KBM-7 (cell line): ENCODE measurements around the gene HPSE2.

ENCODE experiments used
- DNase-seq: peaks from one replicate; pipeline ENCODE4 v3.0.0-alpha.2; 2015
- in situ Hi-C: fragments of 300-500 bp; cut with MboI; formaldehyde crosslinking; loops from 2 replicates; pipeline ENCODE4 v1.14.3; 2020; ENCODE audit warnings: low sequenced_read_pairs, low pct_unique_long_range_greater_than_20kb, mixed read lengths

The HPSE2 gene

GRCh38 chr10:98467506-98468318 is 767.9 kb downstream of the HPSE2 start:
- in situ Hi-C loops, result loop anchor here (25.0 kb wide), 1 partner anchor 570 kb away; no protein-coding TSS in a partner anchor
- DNase-seq, result peak; percentile 81

GRCh38 chr10:98466861-98467505 is 768.7 kb downstream of the HPSE2 start:
- in situ Hi-C loops, result loop anchor here (25.0 kb wide), 1 partner anchor 570 kb away; no protein-coding TSS in a partner anchor
- DNase-seq, result no peak

DNA sequence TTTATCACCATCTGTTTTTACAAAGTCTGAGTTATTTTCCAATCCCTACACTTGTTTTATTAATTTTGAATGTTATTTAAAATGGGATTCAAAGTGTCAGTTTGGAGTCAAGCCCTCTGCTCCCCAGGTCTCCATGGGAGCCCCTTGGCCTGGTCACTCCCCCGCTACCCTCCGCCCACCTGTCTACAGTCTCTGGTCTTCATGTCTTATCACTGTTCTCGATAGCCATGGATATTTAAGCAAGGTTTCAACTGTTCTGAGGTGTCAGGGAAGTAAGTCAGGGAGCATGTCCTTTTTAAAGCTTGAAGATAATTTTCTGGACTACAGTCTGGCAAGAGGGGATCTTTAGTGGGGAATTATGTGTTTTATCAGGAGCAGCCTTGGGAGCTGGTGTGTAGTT is 769.8 kb downstream of the HPSE2 start:
- in situ Hi-C loops, result loop anchor here (25.0 kb wide), 1 partner anchor 571 kb away; no protein-coding TSS in a partner anchor
- DNase-seq, result no peak

- in situ Hi-C loops, result loop anchor here (25.0 kb wide), 1 partner anchor 573 kb away; no protein-coding TSS in a partner anchor
- no peak for DNase-seq
Measured at GRCh38 chr10:98463976-98464754, 771.5 kb downstream of the HPSE2 start.

GRCh38 chr10:98463016-98463415 is 772.6 kb downstream of the HPSE2 start:
- no peak for DNase-seq
- in situ Hi-C loops, result loop anchor here (25.0 kb wide), 1 partner anchor 574 kb away; no protein-coding TSS in a partner anchor

GRCh38 chr10:98461500-98461842 is 774.2 kb downstream of the HPSE2 start:
- DNase-seq, result no peak
- in situ Hi-C loops, result loop anchor here (25.0 kb wide), 1 partner anchor 576 kb away; no protein-coding TSS in a partner anchor

DNA sequence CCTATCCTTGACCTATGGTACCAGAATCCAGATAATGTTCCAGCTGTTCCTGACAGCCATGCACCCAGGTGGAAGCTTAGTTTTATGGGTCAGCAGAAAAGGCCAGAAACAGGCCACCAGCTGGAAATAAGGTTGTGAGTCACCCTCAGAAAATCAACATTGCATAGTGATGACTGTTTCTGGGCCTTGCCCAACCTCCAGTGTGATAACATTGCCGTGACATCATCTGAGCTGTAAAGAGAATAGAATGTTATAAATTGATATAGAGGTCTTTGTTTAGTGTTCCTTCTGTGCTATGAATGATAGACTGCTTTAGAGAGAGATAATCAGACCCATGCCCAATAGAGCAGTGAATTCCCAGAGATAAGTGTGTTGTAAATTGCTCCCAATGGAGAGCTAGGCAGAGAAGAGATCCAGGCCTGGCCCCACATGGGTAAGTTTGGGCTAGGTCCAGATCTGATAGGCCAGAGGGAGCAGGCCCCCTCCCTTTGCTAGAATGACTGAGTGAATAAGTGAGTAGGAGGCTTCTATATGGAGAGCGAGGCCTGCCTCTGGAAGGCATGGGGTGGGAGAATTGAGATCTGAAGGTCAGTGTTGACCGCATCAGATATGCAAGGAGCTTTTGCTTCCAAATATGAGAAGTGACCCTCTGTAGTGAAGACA is 774.7 kb downstream of the HPSE2 start:
- DNase-seq, result no peak
- in situ Hi-C loops, result loop anchor here (25.0 kb wide), 1 partner anchor 576 kb away; no protein-coding TSS in a partner anchor

DNA sequence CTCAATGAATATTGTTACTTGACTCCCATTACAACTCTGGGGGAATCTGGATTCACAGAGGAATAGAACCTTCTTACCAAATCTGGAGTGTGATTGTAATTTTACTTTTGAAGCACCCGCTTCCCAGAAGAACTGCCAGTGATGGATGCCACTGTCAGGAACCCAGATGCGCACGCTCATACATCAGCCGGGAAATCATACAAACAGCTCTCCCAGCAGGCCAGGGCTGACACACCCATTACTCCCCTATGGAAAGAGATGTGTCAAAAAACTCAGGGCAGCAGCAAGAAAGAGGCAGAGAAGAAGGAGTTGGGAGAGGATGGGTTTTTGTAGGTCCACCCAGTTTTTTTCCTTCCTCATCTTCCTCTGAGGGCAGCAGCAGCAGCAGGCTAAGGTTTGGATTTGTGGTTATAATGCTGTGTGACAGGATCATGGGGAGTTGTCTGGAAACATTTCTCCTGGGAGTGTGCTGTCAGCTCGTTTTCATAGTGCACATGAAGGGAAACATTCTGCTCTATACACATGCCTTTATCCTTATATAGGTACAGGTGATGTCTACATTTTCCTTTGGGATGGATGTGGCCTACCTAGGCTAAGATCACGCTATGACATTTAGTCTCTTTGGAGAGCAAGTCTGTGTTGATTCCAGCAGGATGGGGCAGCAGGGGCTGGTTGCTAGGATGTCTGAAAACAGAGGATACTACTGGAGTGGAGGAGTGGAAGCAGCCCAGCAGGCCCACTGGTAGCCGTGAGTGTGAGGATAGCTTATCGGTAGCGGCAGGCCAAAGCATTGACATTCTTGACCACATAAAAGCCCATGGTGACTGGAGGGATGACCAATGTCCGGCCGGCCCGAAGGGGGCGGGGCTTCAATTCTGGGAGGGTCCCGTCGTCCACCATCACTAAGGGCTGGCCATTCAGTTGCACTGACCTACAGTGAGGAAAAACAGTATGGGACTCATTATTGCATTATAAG is 776.6 kb downstream of the HPSE2 start:
- no peak for DNase-seq
- in situ Hi-C loops, result loop anchor here (25.0 kb wide), 1 partner anchor 578 kb away; no protein-coding TSS in a partner anchor

DNA sequence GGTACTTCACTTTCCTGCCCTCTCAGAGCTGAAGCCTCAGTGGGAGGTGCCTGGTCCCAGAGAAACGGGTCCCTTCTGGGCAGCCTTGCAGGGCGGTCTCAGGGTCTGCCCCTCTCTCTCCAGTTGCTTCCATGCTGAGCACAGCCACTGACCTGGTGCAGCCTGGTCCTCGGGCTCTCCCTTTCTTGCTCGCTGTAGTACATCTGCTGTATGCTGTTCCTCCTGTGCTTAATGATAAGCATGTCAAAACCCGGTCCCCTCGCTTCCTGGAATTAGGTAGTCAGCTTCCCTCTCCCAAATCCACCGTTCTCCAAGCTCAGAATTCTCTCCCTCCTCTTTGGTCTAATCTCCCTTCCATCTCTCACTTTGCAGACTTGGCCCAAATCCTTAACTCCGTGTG is 777.9 kb downstream of the HPSE2 start:
- in situ Hi-C loops, result loop anchor here (25.0 kb wide), 1 partner anchor 580 kb away; no protein-coding TSS in a partner anchor
- no peak for DNase-seq

DNA sequence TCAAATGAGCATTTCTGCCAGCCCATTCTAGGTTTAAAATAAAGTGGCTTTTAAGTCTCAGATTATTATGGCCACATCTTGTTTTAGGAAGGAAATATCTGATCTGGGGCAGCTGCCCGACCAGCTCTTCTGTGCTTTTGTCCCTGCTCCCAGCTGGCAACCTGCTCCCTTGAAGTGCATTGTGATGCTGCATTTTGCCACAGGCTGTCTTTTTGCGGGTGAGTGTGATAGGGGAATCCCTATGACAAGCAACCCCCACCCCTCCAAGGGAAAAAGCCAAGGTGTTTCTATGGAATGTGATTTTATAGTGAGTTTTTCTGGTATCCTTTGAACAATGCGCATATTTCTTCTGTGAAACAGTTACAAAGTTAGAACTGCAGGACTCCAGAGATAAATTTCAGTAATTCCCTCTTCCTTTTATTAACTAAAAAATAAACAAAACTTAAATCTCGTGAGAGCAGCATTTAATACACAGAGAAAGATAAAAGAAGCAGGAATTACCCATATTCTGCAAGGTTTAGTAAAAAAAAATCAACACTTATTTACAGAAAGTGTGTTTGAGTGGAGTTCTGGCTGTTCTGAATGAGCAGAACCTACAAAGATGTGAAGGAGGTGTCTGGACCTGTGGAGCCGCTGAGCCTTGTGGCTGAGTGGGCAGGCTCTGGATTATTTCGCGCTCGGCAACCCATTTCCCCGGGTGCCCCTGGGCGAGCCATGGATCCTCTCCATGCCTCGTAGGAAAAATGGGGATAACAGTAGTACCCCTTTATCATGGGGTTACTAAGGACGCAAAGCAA is 778.8 kb downstream of the HPSE2 start:
- in situ Hi-C loops, result loop anchor here (25.0 kb wide), 1 partner anchor 580 kb away; no protein-coding TSS in a partner anchor
- no peak for DNase-seq

DNA sequence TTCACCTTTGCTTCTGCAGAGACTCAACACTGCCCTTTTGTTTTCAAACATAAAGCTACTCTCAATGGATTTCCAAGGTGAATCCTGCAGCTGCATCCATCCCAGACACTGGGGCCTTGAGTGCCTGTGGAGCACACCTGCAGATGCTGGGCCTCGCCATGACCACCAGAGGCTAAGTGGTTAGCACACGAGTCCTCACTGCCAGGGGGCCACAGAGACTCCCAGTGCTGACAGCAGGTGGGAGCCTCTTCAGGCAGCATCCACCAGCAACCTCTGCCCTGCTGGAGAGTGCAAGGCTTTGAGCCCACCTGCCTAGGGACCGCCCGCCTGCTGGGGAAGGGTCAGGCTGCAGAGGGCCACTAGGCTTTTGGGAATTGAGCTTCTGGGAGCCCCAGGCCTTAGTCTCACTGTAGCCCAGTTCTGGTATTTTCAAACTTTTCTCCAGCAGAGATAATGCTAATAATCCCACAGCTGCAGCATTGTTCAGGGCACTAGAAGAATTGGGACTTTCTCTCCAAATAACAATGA is 779.5 kb downstream of the HPSE2 start:
- in situ Hi-C loops, result loop anchor here (25.0 kb wide), 1 partner anchor 581 kb away; no protein-coding TSS in a partner anchor

DNA sequence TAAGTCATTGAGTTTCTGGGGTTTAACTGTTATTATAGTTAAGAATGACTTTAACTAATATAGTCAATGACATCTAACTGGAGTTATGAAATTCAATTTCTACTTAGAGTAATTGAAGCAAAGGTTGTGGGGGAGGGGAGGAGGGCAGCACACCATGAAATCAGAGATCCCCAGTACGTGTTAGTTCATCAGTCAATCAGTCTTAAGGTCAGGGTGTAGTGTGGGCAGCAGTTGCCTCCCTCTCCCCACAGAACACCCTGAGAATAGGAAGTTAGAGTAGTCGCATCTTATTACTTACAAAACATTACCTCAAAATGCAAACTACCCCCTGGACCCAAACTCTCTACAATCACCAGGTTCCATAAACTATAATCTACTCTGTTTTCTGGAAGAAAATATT is 781.9 kb downstream of the HPSE2 start:
- no peak for DNase-seq
- in situ Hi-C loops, result loop anchor here (25.0 kb wide), 1 partner anchor 584 kb away; no protein-coding TSS in a partner anchor

More for the DNA sequence above, 779.5 kb downstream of the HPSE2 start:
- DNase-seq, result no peak

DNA sequence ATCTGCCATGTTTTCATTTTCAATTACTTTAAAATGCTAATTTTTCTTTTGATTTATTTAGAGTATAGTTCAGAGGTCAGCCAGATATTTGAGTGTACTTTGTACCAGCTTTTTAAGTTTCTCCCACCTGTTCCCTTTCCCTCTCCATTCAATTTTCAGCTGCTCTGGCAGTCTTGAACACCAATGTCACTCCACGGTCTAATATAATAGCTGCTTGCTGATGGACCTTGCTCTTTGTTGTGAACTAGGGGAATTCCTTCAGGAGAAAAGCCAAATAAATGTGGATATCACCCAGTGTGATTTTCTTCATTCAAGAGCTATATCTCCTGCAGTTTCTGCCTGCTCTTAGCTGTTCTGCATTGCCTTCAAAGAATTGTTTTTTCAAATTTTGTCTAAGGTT is 785.0 kb downstream of the HPSE2 start:
- in situ Hi-C loops, result loop anchor here (25.0 kb wide), 1 partner anchor 587 kb away; no protein-coding TSS in a partner anchor
- DNase-seq, result no peak

DNA sequence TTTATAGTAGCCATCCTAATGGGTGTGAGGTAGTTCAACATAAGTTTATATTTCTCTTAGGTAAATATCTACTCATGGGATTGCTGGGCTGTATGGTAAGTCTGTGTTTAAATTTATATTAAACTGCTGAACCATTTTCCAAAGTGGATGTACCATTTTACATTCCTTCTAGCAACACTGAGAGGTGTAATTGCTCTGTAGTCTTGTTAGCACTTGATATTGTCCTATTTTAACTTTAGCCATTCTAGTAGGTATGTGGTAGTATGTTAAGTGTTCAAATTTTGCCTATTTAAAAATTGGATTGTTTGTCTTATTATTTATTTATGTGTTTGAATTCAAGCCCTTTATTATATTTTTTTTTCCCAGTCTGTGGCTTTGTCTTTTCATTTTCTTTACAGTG is 786.4 kb downstream of the HPSE2 start:
- DNase-seq, result no peak
- in situ Hi-C loops, result no loop called here

DNA sequence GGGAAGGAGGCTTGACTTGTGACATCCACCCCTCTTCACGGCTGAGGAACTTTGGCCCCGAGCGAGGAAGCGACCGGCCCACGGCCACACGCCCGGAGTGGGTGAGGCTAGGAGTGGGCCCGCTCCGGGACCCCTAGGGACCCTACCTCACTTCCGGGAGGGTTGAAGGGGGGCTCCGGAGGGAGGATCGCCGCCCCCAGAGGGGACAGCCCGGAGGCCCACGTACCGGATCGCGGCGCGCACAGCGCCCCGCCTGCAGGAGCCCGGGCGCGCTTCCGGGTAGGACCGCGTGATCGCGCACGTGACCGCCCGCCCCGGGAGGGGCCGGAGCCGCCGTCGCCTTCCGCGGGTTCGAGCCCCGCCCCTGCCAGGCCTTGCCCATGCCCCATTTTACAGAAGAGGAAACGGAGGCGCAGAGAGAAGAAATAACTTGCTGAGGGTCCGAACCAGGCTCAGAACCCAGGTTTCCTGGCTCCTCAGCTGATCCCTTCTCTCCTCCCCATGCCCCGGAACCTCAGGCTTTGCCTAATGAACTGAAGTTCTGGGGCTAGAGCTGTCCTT is 788.9 kb downstream of the HPSE2 start, which contains the start of gene HPS1:
Gene HPS1 (minus strand): TSS at position 275 of the 561 bp plus-strand sequence. CDS start 3,695 bp downstream, outside the sequence.
- peak; percentile 78 for DNase-seq
- in situ Hi-C loops, result no loop called here

GRCh38 chr10:98446151-98446660 is 789.4 kb downstream of the HPSE2 start:
- DNase-seq, result peak; percentile 59
- in situ Hi-C loops, result no loop called here
